Heart left ventricle (tissue), 16 donors: ENCODE results near the gene SPRED3. TPM values are rescaled to one million over a fixed set of nuclear protein-coding genes. Genes with fewer than 3 reads are reported as not detected.

ENCODE experiments used
- ATAC-seq, 4 donors: fragments of 200-7000 bp; cut with Tn5 transposase; one replicate each; pipeline ENCODE4 v1.9.1; 2020 to 2022; ENCODE audit warnings: moderate library complexity in 4 of 4, mild to moderate bottlenecking in 3 of 4, moderate number of reproducible peaks in 1 of 4
- DNase-seq, 5 donors: peaks; one replicate each; pipeline ENCODE4 v3.0.0-alpha.2; 2020
- H3K27ac ChIP-seq, 12 donors: fragments of 200-600 bp; sonication (generic) in 4 of 12; one replicate each; pipeline versions ENCODE4 v1.5.0 to v1.8.0; 2016 to 2022; ENCODE audit warnings: mild to moderate bottlenecking in 2 of 12
- H3K27me3 ChIP-seq, 9 donors: fragments of 200-600 bp; sonication (generic) in 2 of 9; one replicate each; pipeline versions ENCODE4 v1.5.1 to v1.8.0; 2016 to 2022; ENCODE audit warnings: mild to moderate bottlenecking in 3 of 9
- H3K36me3 ChIP-seq, 9 donors: fragments of 200-600 bp; sonication (generic) in 2 of 9; one replicate each; pipeline versions ENCODE4 v1.5.0 to v1.8.0; 2018 to 2022; ENCODE audit warnings: mild to moderate bottlenecking in 2 of 9
- H3K4me1 ChIP-seq, 12 donors: fragments of 200-600 bp; sonication (generic) in 4 of 12; one replicate each; pipeline versions ENCODE4 v1.5.0 to v1.8.0; 2016 to 2022; ENCODE audit warnings: mild to moderate bottlenecking in 3 of 12
- H3K4me3 ChIP-seq, 12 donors: fragments of 200-600 bp; sonication (generic) in 4 of 12; one replicate each; pipeline versions ENCODE4 v1.5.0 to v1.8.0; 2017 to 2022; ENCODE audit warnings: mild to moderate bottlenecking in 9 of 12, moderate library complexity in 4 of 12
- H3K9me3 ChIP-seq, 12 donors: fragments of 200-600 bp; sonication (generic) in 4 of 12; one replicate each; pipeline versions ENCODE4 v1.5.0 to v1.8.0; 2016 to 2022; ENCODE audit warnings: mild to moderate bottlenecking in 1 of 12
- POLR2A ChIP-seq, 2 donors: fragments of 450-650 bp; IDR thresholded peaks; one replicate each; pipeline ENCODE4 v1.6.1; 2017; ENCODE audit warnings: antibody characterized with exemption in 2 of 2, mild to moderate bottlenecking in 2 of 2, moderate library complexity in 2 of 2
- WGBS, 4 donors: extraction: QIAGEN DNeasy Blood & Tissue Kit in 2 of 4; methylation state at CpG; one replicate each; pipeline versions ENCODE4 v1.1.5 to v1.1.7; 2013 to 2018; 5-methylcytosine and 5-hydroxymethylcytosine counted together
- intact Hi-C, 10 donors: fragments of 100-400 bp; cut with DNase I; formaldehyde crosslinking; loops; one replicate each; pipeline versions ENCODE4 v1.11.1 to v1.14.2; 2022
- polyA plus RNA-seq, 2 donors: library from polyadenylated mRNA; stranded (reverse); fragments of 200-250 nt; gene quantifications; one replicate each; pipeline ENCODE4 v1.2.3, GENCODE V29; 2013
- total RNA-seq, 9 donors: library from RNA; depleted of rRNA in 2 of 9; stranded (reverse); fragments of >200 nt in 2 of 9; fragmentation: NEBNext Ultra II Directional in 3 of 9; extraction: Animal tissue kit (Norgen Biotek cat#: 25700) in 3 of 9; gene quantifications; one replicate each; pipeline versions ENCODE4 v1.1.0 to v1.2.4, GENCODE V29; 2016 to 2023
- TF ChIP-seq, protein P1 (sequence below), 12 donors: fragments of 200-600 bp; sonication (generic) in 4 of 12; IDR thresholded peaks; one replicate each; pipeline versions ENCODE4 v1.5.0 to v1.8.0; 2018 to 2022; ENCODE audit warnings: antibody characterized with exemption in 12 of 12, mild to moderate bottlenecking in 5 of 12
- donor health status: ischemic (EF 13 %, LVEDD 7.1; RV severe dilation, severe dysfunction).
- donor health status: healthy with polysubstance abuse.
- donor health status: DM: no; HTN: yes; CAD: no.
- donor health status: DM: no; HTN: no; CAD: no.
- donor health status: ischemic (EF 25% LVEDD 6.9; RV normal size, moderate dysfunction).
- donor health status: ischemic (EF 25% LVEDD 5.7; RV mildly dilated, moderate dysfunction).
- donor health status: healthy.
- donor health status: DM: yes; HTN: yes; CAD: no.
- donor health status: ischemic (EF 35%, LVEDD 5.7; RV mildly dilated, moderate dysfunction).
- donor health status: nonischemic (EF 11% LVEDD 7.7; RV severe dilation, severe dysfunction).
- donor health status: DM: yes; HTN: yes; CAD: no.
- donor health status: PGD.
- donor health status: ischemic (EF 29% LVEDD 5.4; RV normal size, mild dysfunction).
- donor health status: nonischemic (EF 23%, LVEDD 6.1; RV moderate dilation, normal function).

The SPRED3 gene
- total and polyA plus RNA-seq, 11 donors = 0.18 to 3.1 (median 0.72) TPM; not detected in 1

GRCh38 chr19:38429811-38430156 is 41.3 kb downstream of the SPRED3 start:
- peaks cover 3 to 37% (median 17%) of the 10 kb centered on the region in 9 donors for H3K27me3 ChIP-seq

DNA sequence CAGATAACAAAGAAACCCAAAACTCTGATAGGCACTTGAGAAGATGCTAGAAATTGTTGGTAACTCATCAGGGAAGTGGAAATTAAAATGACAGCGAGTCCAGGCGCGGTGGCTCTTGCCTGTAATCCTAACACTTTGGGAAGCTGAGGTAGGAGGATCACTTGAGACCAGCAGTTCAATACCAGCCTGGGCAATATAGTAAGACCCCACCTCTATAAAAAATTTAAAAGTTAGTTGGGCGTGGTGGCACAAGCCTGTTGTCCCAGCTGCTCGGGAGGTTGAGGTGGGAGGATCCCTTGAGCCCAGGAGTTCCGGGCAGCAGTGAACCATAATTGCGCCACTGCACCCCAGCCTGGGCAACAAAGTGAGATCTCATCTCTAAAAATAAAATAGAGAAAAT is 42.4 kb downstream of the SPRED3 start:
- Histone ChIP-seq H3K27ac (no peak overlapping the region), H3K4me3 (no peak overlapping the region), H3K9me3 (no peaks in the 10 kb centered on the region), H3K36me3 (no peaks in the 10 kb centered on the region), H3K4me1 (peaks cover 0 to 22% (median 0%) of the 10 kb centered on the region in 12 donors), H3K27me3 (peaks cover 8 to 42% (median 22%) of the 10 kb centered on the region in 9 donors)
- ATAC-seq (no peak), DNase-seq (no peak)
- TF ChIP-seq, protein P1, sequence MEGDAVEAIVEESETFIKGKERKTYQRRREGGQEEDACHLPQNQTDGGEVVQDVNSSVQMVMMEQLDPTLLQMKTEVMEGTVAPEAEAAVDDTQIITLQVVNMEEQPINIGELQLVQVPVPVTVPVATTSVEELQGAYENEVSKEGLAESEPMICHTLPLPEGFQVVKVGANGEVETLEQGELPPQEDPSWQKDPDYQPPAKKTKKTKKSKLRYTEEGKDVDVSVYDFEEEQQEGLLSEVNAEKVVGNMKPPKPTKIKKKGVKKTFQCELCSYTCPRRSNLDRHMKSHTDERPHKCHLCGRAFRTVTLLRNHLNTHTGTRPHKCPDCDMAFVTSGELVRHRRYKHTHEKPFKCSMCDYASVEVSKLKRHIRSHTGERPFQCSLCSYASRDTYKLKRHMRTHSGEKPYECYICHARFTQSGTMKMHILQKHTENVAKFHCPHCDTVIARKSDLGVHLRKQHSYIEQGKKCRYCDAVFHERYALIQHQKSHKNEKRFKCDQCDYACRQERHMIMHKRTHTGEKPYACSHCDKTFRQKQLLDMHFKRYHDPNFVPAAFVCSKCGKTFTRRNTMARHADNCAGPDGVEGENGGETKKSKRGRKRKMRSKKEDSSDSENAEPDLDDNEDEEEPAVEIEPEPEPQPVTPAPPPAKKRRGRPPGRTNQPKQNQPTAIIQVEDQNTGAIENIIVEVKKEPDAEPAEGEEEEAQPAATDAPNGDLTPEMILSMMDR (IDR thresholded peaks at IDR 0.05) = no peak
- no peak for TF ChIP-seq POLR2A (IDR thresholded peaks at IDR 0.05)
- 77 to 84% (median 81%) methylated on average over 7 of the region's 7 CpGs for WGBS, 4 donors
- intact Hi-C loops = loop anchor here in 1 of 10 donors (10.0 kb wide), 1 partner anchor 154 kb away; no protein-coding TSS in a partner anchor

More at GRCh38 chr19:38429811-38430156, 41.3 kb downstream of the SPRED3 start:
- H3K9me3 ChIP-seq = no peaks in the 10 kb centered on the region
- intact Hi-C loops = loop anchor here in 1 of 10 donors (10.0 kb wide), 1 partner anchor 155 kb away; no protein-coding TSS in a partner anchor
- DNase-seq (no peak), ATAC-seq (no peak)
- TF ChIP-seq POLR2A (IDR thresholded peaks at IDR 0.05) = no peak
- TF ChIP-seq, protein P1 (IDR thresholded peaks at IDR 0.05) = no peak
- H3K36me3 ChIP-seq = no peaks in the 10 kb centered on the region
- 80 to 87% (median 83%) methylated on average over 2 of the region's 2 CpGs for WGBS, 4 donors
- H3K4me3 ChIP-seq = no peak overlapping the region
- H3K4me1 ChIP-seq = peaks cover 0 to 21% (median 0%) of the 10 kb centered on the region in 12 donors
- H3K27ac ChIP-seq = no peak overlapping the region

GRCh38 chr19:38433268-38433733 is 44.8 kb downstream of the SPRED3 start, which contains the start of gene RYR1:
RYR1 (plus strand) TSS chr19:38433691; CDS start chr19:38433830, 139 bp downstream.
- Histone ChIP-seq H3K4me1 (peaks cover 0 to 17% (median 0%) of the 10 kb centered on the region in 12 donors), H3K4me3 (peak within 1 kb of the TSS in 6 of 12 donors; percentile 4 to 20 (median 12)), H3K36me3 (no peaks in the 10 kb centered on the region), H3K27me3 (peaks cover 8 to 52% (median 25%) of the 10 kb centered on the region in 9 donors), H3K27ac (no peak within 1 kb of the TSS), H3K9me3 (no peaks in the 10 kb centered on the region)
- TF ChIP-seq POLR2A (IDR thresholded peaks at IDR 0.05) = no peak
- TF ChIP-seq, protein P1 (IDR thresholded peaks at IDR 0.05) = no peak
- DNase-seq (peak; percentile 40 to 87 (median 71)), ATAC-seq (peak in 3 of 4 donors; percentile 85 to 89 (median 88))
- intact Hi-C loops = loop anchor here in 1 of 10 donors (10.0 kb wide), 1 partner anchor 152 kb away; no protein-coding TSS in a partner anchor
- 13 to 54% (median 14%) methylated on average over 5 to 20 of the region's 20 CpGs for WGBS, 4 donors

- Histone ChIP-seq H3K36me3 (no peaks in the 10 kb centered on the region), H3K4me3 (peak overlapping the region in 4 of 12 donors; percentile 5 to 14 (median 12)), H3K9me3 (no peaks in the 10 kb centered on the region), H3K4me1 (peaks cover 0 to 17% (median 0%) of the 10 kb centered on the region in 12 donors), H3K27me3 (peaks cover 8 to 52% (median 25%) of the 10 kb centered on the region in 9 donors), H3K27ac (no peak overlapping the region)
- no peak for TF ChIP-seq POLR2A (IDR thresholded peaks at IDR 0.05)
- TF ChIP-seq, protein P1 (IDR thresholded peaks at IDR 0.05) = no peak
- peak in 2 of 4 donors; percentile 56 to 62 for ATAC-seq
- DNase-seq = peak in 4 of 5 donors; percentile 35 to 75 (median 46)
- intact Hi-C loops = loop anchor here in 1 of 10 donors (10.0 kb wide), 1 partner anchor 150 kb away; no protein-coding TSS in a partner anchor
- WGBS, 4 donors = 7 to 10% (median 9%) methylated on average over 7 to 13 of the region's 13 CpGs
Measured at GRCh38 chr19:38434549-38435051, 46.1 kb downstream of the SPRED3 start.
